Activated CD4-positive, alpha-beta T cell treated with anti-CD3 and anti-CD28 coated beads for 24 hours (primary cell): ENCODE results near the gene GPRC5C.

Source experiments
- DNase-seq, 2 donors: peaks; one replicate each; pipeline ENCODE4 v3.0.0-alpha.2; 2020; ENCODE audit warnings: low read depth in 2 of 2

GPRC5C gene, protein sequence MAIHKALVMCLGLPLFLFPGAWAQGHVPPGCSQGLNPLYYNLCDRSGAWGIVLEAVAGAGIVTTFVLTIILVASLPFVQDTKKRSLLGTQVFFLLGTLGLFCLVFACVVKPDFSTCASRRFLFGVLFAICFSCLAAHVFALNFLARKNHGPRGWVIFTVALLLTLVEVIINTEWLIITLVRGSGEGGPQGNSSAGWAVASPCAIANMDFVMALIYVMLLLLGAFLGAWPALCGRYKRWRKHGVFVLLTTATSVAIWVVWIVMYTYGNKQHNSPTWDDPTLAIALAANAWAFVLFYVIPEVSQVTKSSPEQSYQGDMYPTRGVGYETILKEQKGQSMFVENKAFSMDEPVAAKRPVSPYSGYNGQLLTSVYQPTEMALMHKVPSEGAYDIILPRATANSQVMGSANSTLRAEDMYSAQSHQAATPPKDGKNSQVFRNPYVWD

DNA sequence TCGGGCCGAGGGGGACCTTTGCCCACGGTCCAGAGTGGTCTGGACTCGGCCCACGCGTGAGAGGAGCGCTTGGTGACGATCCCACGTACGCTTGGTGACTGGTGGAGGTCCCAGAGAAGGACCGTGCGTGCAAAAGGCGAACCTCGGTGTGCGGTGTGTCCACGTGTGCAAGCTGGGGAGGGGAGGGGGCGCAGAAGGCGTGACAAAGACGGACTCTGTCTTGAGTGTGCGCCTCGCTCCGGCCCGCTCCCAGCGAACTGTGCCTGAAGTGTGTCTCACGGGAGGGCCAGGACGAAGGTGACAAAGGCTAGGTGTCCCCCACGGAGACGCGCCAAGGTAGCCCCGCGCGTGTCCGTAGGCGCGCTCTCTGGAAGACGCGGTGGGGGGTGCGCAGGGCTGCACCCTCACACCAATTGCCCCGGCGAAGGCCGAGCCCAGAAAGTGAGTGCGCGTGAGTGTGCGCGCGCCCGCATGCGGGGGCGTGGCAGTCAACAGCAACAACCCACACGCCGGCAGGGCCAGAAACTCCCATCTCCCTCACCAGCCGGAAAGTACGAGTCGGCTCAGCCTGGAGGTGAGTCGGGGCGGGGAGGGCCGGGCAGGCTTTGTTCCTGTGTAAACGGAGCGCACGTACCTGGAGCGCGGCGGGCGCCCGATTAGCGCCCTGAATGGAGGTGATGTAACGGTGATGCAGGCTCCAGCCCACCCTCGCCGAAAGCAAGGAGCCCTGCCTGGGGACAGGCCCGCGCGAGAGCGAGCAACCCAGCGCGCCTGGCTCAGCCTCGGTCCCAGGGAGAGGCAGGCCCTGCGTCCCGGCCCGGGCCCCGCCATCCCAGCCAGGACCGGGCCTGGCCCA is at the start of gene GPRC5C:
Gene GPRC5C (plus strand): TSS at position 521 of the 856 bp plus-strand sequence. CDS start 7,689 bp downstream, outside the sequence.
- DNase-seq = peak in 1 of 2 donors; percentile 41

DNA sequence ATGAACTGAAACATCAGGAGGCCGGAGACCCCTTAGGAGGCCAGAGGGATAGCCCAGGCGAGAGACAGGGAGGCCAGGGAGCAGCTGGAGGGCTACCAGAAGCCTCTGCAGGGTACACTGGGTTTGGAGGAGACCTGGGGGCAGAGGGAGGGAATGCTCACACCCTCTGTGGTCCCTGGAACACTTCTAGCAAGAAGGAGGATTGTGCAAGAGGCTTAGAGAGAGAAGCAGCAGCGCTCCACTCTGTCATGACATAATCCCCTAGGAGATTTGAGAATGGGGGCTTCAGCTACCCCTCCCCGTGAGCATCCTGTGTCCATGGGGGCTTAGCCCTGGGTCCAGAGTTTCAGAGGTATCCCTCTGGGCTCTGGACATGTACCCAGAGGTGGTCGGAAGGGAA is 48.7 kb upstream of the GPRC5C start:
- no peak for DNase-seq

DNA sequence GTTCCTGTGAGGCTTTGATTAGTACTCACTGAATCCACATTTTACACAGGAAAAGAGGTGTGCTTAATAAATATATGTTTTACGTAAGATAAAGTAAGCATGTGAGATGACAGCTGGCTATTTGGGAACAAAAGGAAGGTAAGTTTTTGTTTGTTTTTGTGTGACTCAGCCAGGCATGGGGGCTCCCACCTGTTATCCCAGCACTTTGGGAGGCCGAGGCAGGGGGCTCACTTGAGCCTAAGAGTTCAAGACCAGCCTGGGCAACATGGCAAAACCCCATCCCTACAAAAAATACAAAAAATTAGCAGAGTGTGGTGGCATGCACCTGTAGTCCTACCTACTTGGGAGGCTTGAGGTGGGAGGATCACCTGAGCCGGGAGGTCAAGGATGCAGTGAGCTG is 46.7 kb upstream of the GPRC5C start:
- DNase-seq = no peak

DNA sequence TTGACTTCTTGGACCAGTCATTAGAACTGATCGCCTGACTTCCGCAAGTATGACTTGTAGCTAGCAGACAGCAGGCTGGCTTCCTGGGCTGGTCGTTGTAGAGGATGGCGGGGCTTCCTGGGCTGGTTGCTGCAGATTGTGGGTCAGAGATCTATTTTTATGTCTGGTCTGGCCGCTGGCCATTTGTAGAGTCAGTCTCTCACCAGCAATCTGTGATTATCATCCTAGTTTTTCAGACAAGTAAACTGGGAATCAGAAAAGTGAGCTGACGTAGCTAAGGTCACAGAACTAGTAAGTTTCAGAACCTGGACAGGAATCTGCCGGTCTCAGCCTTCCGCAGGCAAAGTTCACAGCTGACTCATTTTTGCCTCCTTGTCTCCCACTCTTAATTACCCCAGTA is 45.5 kb upstream of the GPRC5C start:
- DNase-seq = no peak

DNA sequence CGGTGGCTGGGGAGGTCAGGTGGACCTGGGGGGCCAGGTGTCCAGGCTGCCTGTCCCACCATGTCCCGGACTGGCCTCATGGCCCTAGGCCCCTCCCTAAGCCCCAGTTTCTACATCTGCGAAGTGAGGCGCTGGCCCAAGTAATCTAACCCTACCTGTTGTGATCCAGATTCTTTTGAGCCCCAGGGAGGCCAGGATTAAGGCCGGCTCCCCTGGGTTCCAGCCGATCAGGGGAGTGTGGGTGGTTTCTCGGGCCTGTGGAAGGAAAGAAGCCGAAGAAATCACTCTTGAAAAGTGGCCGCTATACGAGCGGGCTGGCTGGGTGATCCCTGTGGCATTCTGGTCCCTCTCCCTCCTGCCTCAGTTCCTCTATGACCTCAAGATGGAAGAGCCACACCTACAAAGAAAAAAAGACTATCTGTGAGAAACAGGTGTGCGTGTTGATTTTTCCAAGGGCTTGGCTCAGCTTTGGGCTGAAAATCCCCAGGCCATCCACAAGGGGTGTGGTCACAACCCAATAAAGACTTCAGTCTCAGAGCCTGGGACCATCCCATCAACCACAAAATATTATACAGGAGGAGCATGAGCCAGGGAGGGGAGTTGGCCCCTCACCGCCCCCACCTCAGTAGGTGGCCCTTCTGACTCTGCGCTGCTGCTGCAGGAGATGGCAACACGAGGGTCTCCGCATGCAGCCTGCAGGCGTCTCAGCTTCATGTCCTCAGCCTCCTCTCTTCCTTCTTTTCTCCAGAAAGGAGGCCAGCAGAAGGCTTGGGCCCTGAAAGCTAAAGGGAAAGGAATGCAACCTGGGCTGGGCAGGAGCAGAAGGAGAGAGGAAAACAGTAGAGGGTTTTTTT is 44.3 kb upstream of the GPRC5C start:
- no peak for DNase-seq

DNA sequence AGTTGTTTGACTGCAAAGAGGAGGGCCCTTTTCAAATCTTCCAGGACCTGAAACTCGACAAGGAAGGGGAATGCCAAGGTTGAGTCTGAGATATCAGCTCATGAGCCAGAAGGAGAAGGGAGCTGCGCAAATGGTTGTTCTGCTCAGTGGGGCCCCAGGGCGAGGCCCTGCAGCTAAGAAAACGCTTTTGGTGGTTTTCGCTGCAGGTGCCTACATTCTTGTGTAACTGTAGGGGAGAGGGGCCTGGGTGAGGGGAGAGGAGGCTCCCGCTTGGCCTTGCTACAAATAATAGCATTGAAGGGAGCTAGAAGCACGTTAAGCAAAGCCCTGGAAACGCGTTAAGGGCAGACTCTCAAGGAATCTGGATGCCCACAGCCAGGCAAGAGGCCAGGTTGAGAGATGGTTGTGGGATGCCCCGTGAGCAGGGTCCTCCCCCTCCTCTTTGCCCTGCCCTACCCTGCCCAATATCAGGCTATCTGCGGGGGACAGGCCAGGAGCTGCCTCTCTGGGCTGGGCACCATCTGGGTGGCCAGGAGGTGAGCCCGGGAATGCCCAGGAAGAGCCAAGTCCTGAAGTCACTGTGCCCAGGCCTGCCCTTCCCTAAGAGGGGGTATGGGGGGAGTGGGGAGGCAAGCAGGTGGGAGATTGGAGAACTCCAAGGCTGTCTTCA is 42.7 kb upstream of the GPRC5C start:
- no peak for DNase-seq

DNA sequence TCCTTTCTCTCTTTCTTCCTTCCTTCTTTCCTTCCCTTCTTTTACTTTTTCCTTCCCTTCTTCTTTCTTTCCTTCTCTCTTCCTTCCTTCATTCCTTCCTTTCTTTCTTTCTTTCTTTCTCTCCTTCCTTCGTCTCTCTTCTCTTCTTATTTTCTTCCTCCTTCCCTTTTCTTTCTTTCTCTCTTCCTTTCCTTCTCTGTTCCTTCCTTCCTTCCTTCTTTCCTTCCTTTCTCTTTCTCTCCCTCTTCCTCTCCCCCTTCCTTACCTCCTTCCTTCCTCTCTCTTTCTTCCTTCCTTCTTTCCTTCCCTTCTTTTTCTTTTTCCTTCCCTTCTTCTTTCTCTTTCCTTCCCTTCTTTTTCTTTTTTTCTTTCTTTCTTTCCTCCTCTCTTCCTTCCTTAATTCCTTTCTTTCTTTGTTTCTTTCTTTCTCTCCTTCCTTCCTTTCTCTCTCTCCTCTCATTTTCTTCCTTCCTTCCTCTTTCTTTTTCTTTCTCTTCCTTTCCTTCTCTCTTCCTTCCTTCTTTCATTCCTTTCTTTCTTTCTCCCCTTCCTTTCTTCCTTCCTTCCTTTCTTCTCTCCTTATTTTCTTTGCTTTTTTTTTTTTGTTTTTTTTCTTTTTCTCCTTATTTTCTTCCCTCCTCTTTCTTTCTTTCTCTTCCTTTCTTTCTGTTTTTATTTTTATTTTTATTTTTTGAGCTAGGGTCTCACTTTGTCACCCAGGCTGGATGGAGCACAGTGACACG is 41.8 kb upstream of the GPRC5C start:
- DNase-seq = no peak

DNA sequence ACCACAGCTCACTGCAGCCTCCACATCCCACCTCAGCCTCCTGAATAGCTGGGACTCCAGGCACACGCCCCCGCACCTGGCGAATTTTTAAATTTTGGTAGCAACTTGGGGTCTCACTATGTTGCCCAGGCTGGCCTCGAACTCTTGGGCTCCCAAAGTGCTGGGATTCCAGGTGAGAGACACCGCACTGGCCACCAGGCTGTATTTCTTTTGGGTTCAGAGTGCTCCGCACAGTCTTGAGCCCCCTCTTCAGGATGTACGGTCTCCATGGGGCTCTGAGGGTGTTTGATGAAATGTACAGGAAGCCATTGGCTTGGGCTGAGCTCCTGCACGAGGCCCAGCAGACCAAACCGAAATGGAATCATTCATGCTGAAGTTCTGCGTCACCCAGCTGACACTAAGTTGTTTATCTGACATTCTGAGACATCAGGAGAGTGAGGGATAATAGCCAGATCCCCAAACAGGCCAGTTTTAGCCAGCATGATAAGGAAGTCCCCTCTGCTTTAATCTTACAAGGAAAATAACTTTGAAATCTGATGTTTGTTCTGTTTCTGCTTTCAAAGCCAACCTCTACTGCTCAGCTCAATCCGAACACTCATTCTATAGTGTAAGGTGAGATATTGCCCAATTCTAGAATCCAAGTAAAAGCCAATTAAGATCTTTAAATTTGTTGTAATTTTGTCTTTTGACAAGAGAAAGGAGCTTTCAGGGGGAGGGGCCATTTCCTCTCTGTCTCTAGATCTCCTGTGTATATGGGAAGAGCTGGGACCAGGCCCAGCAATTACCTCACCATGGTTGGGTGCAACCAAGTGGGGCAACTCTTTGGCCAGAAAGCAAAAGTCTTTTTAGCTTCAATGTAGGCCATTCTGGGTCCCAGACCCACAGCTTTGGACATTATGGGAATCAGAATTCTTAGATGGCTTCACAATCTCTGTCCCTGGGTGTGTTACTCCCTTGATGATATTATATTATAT is 40.9 kb upstream of the GPRC5C start:
- DNase-seq = no peak

DNA sequence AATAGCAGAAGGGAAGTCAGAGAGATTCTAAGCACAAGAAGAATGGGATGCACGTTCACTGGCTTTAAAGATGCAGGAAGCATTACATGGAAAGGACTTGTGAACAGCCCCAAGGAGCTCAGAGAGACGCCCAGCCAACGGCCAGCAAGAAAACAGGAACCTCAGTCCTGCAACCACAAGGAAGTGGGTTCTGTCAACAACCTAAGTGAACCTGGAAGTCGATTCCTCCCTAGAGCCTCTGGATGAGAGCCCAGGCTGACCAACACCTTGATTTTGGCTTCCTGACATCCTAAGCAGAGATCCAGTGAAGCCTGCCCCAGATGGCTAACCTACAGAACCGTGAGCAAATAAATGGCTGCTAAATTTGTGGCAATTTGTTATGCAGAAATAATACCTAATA is 40.1 kb upstream of the GPRC5C start:
- DNase-seq = no peak

DNA sequence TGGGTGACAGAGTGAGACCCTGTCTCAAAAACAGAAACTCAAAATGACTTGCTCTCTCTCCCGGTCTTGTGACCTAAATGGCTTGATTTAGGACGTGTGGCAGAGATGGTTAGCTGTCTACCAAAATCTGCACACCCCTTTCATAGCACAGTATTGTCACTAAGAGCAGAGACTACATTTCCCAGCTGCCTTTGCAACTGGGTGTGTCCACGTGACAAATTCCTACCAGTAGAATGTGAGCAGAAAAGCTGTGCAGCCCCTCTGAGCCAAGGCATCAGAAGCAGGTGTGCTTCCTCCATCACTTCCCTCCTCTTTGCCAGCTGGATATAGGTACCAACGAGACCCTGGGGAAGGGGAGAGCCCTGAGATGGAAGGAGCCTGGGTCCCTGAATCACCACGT is 39.0 kb upstream of the GPRC5C start:
- no peak for DNase-seq

DNA sequence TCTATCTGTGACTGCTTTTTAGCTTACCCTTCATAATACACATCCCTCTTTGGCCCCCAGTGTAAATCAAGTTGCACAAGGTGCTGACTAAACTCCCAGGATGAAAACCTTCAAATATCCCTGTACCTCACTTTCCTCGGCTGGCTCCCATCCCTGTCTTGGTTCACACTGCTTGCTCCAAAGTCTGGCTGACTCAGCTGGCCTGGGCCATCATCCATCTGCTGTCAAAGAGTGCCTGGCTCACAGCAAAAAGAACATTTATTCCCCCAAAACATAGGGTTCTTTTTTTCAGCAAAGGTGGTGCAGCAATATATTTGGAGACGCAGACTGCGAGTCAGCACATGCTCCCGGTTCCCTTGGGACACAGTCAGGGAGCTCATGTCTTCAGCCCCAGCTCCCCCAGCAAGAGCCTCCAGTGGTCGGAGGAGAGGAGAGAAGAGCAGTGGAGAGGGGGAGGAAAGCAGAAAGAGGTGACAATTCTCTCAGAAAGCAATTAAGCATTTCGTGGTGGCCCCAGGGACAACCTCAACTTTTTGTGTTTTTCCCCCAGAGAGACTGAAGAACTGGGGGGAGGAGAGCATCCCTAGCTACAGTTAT is 38.4 kb upstream of the GPRC5C start:
- DNase-seq = no peak

DNA sequence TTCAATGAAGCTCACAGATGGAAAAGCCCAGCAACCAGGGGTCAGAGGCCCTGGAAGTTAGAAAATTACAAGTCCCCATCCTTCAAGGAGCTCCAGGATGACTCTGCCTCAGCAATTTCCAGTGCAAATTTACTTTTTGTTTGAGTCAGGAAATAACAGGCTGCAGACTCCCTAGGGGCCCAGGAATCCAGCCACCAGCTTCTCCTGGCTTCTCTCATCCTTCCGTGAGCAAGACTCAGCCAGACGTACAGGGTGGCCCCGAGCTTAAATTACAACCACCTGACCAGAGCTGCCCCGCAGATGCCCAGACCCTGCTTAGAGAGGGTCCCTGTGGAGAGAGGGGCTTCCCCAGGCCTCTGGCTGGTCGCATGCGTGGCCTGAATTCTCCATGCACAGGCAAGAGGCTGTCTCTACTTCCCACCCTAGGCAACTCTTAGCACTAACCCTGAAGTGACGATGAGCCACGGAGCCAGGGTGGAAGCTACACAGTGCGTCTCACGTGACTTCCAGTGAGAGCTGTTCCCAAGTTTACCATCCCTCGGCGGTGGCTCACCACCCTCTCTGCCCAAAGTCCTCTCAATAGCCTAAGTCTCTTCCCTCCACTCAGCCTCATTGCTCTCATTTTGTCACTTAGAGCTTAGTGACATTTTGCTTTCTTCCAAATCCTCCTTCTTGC is 37.5 kb upstream of the GPRC5C start:
- no peak for DNase-seq

DNA sequence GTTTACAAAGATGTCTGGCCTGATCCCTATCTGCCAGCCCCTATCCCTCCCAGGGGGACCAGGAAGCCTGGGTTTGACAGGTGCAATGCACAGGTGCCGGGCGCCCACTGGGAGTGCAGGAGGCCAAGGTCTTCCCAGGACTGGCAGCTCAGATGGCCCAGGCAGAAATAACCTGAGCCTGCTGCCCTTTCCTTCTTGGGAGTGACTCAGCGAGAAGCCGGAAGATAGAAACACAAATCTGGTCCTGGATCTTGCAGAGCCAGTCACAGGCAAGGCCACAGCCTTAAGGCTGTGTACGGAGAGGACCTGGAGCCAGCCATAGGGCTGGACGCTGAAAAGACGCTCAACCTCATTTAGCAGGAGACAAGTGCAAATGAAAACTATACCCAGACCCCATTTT is 36.9 kb upstream of the GPRC5C start:
- no peak for DNase-seq

DNA sequence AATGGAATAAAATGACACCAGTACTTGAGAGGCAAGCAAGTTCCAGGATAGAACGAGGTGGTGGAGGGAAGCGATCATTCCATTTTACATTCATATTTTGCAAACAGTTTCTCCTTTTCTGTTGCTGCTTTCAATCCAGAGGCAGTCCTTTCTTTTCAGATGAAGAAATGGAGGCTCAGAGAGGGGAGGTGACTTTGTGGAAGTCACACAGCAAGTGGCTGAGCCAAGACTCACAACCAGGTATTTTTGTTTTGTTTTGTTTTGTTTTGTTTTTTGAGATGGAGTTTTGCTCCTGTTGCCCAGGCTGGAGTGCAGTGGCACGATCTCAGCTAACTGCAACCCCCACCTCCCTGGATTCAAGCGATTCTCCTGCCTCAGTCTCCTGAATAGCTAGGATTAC is 35.3 kb upstream of the GPRC5C start:
- DNase-seq = no peak

DNA sequence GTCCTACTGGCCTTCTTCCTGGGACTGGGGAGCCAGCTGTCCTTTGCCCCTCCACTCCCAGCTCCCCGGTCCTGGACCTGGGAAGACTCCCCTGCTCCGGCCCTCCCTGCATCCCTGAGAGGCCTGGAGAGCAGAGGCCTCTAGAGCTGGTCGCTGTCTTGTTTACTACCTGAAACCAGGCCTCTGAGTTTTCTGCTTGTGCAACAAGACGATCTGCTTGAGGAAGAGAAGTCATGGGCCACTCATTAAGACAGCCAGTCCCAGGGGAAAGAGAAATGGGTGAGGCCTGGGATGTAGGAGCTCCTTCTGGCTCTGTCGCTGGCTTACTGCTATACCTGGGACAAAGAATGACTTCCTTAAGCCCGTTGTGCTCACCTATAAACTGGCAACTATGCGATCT is 29.8 kb upstream of the GPRC5C start:
- DNase-seq = no peak

DNA sequence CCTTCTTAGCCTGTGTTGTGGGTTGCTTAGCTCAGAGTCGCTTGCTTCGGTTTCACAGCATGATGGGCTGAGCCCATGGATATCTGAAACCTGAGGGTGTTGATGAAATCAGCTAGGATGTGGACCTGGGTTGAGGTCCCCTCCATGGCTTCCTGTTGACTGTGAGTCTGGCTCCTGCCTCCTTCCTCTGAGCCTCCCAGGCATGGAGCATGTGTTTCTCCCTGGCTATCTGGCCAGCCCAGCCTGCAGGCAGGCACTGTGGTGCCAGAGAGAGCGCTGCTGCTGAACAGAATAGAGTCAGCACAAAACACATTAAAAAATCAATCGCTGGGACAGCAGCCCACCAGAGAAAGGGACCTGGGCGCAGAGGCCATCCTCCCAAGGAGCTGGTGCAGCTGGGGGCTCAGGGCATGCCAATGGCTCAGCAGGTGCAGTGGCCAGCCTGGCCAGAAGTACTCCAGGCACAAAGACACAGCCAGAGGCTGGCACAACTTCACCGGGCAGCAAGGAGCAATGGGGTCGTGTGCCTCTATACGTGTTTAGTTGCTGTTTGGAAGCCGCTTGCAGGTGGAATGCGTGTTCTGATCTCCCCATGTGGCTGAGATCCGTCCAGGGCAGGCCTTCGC is 28.3 kb upstream of the GPRC5C start:
- no peak for DNase-seq

DNA sequence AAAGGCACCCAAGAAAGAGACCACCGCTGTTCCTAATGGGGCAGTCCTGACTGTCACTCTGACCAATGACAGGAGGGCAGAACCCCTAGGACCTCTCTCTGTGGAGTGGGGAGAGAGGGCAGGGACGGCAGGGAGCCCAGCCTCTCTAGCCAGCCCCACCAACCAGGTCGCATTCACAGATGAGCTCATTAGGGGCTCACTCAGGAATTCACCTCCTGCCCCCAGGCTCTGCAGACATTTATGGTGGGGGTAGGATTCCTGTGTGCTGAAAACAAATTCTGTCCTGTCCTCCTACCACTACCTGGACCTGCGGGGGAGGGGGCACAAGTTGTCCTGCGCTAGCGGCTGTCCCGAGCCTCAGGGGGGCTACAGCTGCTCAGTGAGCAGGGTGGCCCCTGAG is 27.7 kb upstream of the GPRC5C start:
- no peak for DNase-seq

DNA sequence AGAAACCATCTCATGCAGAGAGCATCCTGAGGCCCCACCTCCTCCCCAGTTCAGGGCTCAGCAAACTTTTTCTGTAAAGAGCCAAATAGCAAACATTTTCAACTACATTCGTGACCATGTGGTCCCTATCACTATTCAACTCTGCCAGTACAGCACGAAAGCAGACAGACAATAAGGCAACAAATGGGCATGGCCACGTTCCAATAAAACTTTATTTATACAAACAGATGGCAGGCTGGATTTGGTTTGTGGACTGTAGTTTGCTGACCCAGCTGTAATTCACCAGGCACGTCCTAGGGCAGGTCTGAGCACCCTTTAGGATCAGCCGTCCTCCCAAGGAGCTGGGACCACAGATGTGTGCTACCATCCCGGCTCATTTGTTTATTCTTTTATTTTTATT is 27.1 kb upstream of the GPRC5C start:
- DNase-seq = no peak
